H1 (cell line): ENCODE data around the gene CRYBB3. TPM values are rescaled to one million over a fixed set of nuclear protein-coding genes. Genes with fewer than 3 reads are reported as not detected.

Experiments used
- CTCF ChIA-PET: fragments of 300-600 bp; sonication (Branson Sonifier 250); formaldehyde crosslinking; loops from one replicate; lab custom pipeline; 2021; ENCODE audit not compliant: partially characterized antibody; lab: Charles Lee
- POLR2A ChIA-PET: fragments of 300-600 bp; sonication (Branson Sonifier 250); formaldehyde crosslinking; loops from one replicate; lab custom pipeline; 2021; ENCODE audit warnings: inconsistent platforms; ENCODE audit not compliant: partially characterized antibody; lab: Charles Lee
- DNase-seq, 2 experiments: peaks; one replicate each; pipeline versions ENCODE4 v3.0.0 to v3.0.0-alpha.2; 2010 to 2022; ENCODE audit warnings: low spot score in 2 of 2, low read depth in 1 of 2, mixed read lengths in 1 of 2
- FAIRE-seq: peaks from 2 replicates; lab custom pipeline; 2011; peaks lifted over from hg19 to GRCh38; lab: Jason Lieb, UNC
- H2AFZ ChIP-seq: 2 replicates; pipeline ENCODE4 v1.8.1; 2012; ENCODE audit warnings: low read length, inconsistent platforms
- H2AK5ac ChIP-seq: 2 replicates; pipeline ENCODE4 v1.6.1; 2013; ENCODE audit warnings: low read depth, low read length
- H2BK120ac ChIP-seq: replicated peaks from 2 replicates; pipeline ENCODE3; 2013; ENCODE audit warnings: low read depth, low read length, inconsistent platforms
- H2BK12ac ChIP-seq: 2 replicates; pipeline ENCODE4 v1.6.1; 2013; ENCODE audit warnings: low read depth, low read length
- H2BK15ac ChIP-seq: 2 replicates; pipeline ENCODE4 v1.6.1; 2013; ENCODE audit warnings: low read length
- H2BK20ac ChIP-seq: 2 replicates; pipeline ENCODE4 v1.6.1; 2013; ENCODE audit warnings: low read length
- H2BK5ac ChIP-seq: 2 replicates; pipeline ENCODE4 v1.6.1; 2013; ENCODE audit warnings: low read depth, low read length
- H3K14ac ChIP-seq: 2 replicates; pipeline ENCODE4 v1.6.1; 2013; ENCODE audit warnings: inconsistent platforms; ENCODE audit not compliant: insufficient read length
- H3K18ac ChIP-seq: 2 replicates; pipeline ENCODE4 v1.6.1; 2013; ENCODE audit warnings: low read length; ENCODE audit errors: extremely low read depth
- H3K23ac ChIP-seq: 2 replicates; pipeline ENCODE4 v1.6.1; 2013; ENCODE audit warnings: inconsistent platforms; ENCODE audit not compliant: insufficient read length
- H3K23me2 ChIP-seq: 2 replicates; pipeline ENCODE4 v1.6.1; 2013; ENCODE audit warnings: low read depth, low read length
- H3K27ac ChIP-seq: 2 replicates; pipeline ENCODE4 v1.6.1; 2011; ENCODE audit warnings: low read depth, low read length, inconsistent platforms
- H3K27me3 ChIP-seq, 4 experiments: replicated peaks in 1 of 4; 1 replicate in 1 of 4; 2 replicates in 3 of 4; pipeline versions ENCODE4 v1.6.1 to v1.8.1; 2011 to 2013; ENCODE audit warnings: low read length in 3 of 4, mild to moderate bottlenecking in 3 of 4, inconsistent platforms in 2 of 4, mixed read lengths in 2 of 4, moderate library complexity in 1 of 4; ENCODE audit not compliant: control insufficient read depth in 3 of 4, insufficient read depth in 3 of 4; ENCODE audit errors: extremely low read depth in 1 of 4
- H3K36me3 ChIP-seq, 4 experiments: 2 replicates each; pipeline versions ENCODE4 v1.6.1 to v1.8.1; 2011 to 2013; ENCODE audit warnings: mild to moderate bottlenecking in 4 of 4, low read length in 3 of 4, moderate library complexity in 2 of 4, control low read depth in 1 of 4, inconsistent platforms in 1 of 4; ENCODE audit not compliant: insufficient read depth in 4 of 4, control insufficient read depth in 2 of 4
- H3K4ac ChIP-seq: replicated peaks from 2 replicates; pipeline ENCODE3; 2013; ENCODE audit warnings: low read length, low read depth, mixed read lengths, inconsistent platforms; ENCODE audit not compliant: insufficient read length
- H3K4me1 ChIP-seq, 4 experiments: replicated peaks in 1 of 4; 1 replicate in 1 of 4; 2 replicates in 3 of 4; pipeline versions ENCODE4 v1.6.1 to v1.8.1; 2011 to 2013; ENCODE audit warnings: low read length in 3 of 4, inconsistent platforms in 2 of 4, mixed read lengths in 1 of 4; ENCODE audit not compliant: insufficient read depth in 4 of 4, control insufficient read depth in 3 of 4
- H3K4me2 ChIP-seq, 2 experiments: 2 replicates each; pipeline versions ENCODE4 v1.6.1 to v1.8.1; 2011 to 2013; ENCODE audit warnings: low read depth in 2 of 2, low read length in 2 of 2, control low read depth in 1 of 2, inconsistent platforms in 1 of 2, mild to moderate bottlenecking in 1 of 2; ENCODE audit not compliant: insufficient read depth in 1 of 2
- H3K4me3 ChIP-seq, 4 experiments: fragments of 200-600, 300-600 bp in 1 of 4; sonication (generic), shearing (Covaris generic), sonication (Bioruptor Twin) in 1 of 4; 2 replicates each; pipeline versions ENCODE4 v1.5.1 to v1.8.1; 2011 to 2016; ENCODE audit warnings: low read length in 4 of 4, low read depth in 3 of 4, control low read depth in 2 of 4, inconsistent platforms in 2 of 4, mild to moderate bottlenecking in 2 of 4, mixed read lengths in 1 of 4, moderate library complexity in 1 of 4; ENCODE audit not compliant: insufficient read depth in 2 of 4; ENCODE audit errors: extremely low read depth in 1 of 4
- H3K56ac ChIP-seq: replicated peaks from 2 replicates; pipeline ENCODE3; 2013; ENCODE audit warnings: low read depth, mild to moderate bottlenecking, mixed read lengths, low read length, inconsistent platforms; ENCODE audit not compliant: insufficient read length
- H3K79me1 ChIP-seq: 2 replicates; pipeline ENCODE4 v1.6.1; 2013; ENCODE audit warnings: low read depth, low read length, control low read depth
- H3K79me2 ChIP-seq, 2 experiments: 2 replicates each; pipeline versions ENCODE4 v1.6.1 to v1.8.1; 2012 to 2013; ENCODE audit warnings: low read length in 2 of 2, mild to moderate bottlenecking in 2 of 2, inconsistent platforms in 1 of 2; ENCODE audit not compliant: insufficient read depth in 2 of 2, control insufficient read depth in 1 of 2
- H3K9ac ChIP-seq, 4 experiments: replicated peaks in 1 of 4; 1 replicate in 1 of 4; 2 replicates in 3 of 4; pipeline versions ENCODE4 v1.6.1 to v1.8.1; 2011 to 2013; ENCODE audit warnings: low read depth in 3 of 4, low read length in 3 of 4, control low read depth in 2 of 4, mild to moderate bottlenecking in 2 of 4, moderate library complexity in 2 of 4, inconsistent platforms in 1 of 4; ENCODE audit errors: extremely low read depth in 1 of 4
- H3K9me3 ChIP-seq, 2 experiments: 2 replicates each; pipeline versions ENCODE4 v1.6.1 to v1.8.1; 2012 to 2013; ENCODE audit warnings: mild to moderate bottlenecking in 2 of 2, moderate library complexity in 2 of 2, control low read depth in 1 of 2, inconsistent platforms in 1 of 2, low read depth in 1 of 2, low read length in 1 of 2, mixed read lengths in 1 of 2; ENCODE audit not compliant: insufficient read depth in 2 of 2
- H4K20me1 ChIP-seq, 2 experiments: replicated peaks in 1 of 2; 2 replicates each; pipeline versions ENCODE3 to v1.8.1; 2011 to 2013; ENCODE audit warnings: inconsistent platforms in 2 of 2, low read length in 2 of 2, mild to moderate bottlenecking in 1 of 2; ENCODE audit not compliant: insufficient read depth in 2 of 2, control insufficient read depth in 1 of 2
- H4K5ac ChIP-seq: 2 replicates; pipeline ENCODE4 v1.6.1; 2013; ENCODE audit warnings: low read length, low read depth, mixed read lengths, inconsistent platforms; ENCODE audit not compliant: insufficient read length
- H4K8ac ChIP-seq: 2 replicates; pipeline ENCODE4 v1.8.0; 2013; ENCODE audit warnings: mild to moderate bottlenecking, moderate library complexity, low read length, inconsistent platforms; ENCODE audit not compliant: insufficient read depth; ENCODE audit errors: extremely low read depth
- H4K91ac ChIP-seq: replicated peaks from 2 replicates; pipeline ENCODE3; 2013; ENCODE audit warnings: low read length, mixed read lengths, inconsistent platforms; ENCODE audit not compliant: insufficient read length
- ASH2L ChIP-seq: fragments of 200-600, 300-600 bp; sonication (generic); IDR thresholded peaks from one replicate; pipeline ENCODE4 v1.7.1; 2017; ENCODE audit warnings: low read length
- GTF2F1 ChIP-seq: IDR thresholded peaks from 2 replicates; pipeline ENCODE4 v1.6.1; 2012; ENCODE audit warnings: low read depth, low read length, improper control_type of control experiment, borderline replicate concordance
- TCF12 ChIP-seq: IDR thresholded peaks from 2 replicates; pipeline ENCODE4 v1.6.1; 2011; ENCODE audit warnings: low read depth, mild to moderate bottlenecking, low read length
- WGBS, 2 experiments: shearing (Covaris generic) in 1 of 2; methylation state at CpG; one replicate each; pipeline versions ENCODE4 v1.1.6 to v1.1.7; 2013 to 2015; ENCODE audit warnings: low lambda C conversion rate in 2 of 2, mixed read lengths in 2 of 2, inconsistent platforms in 1 of 2, low coverage in 1 of 2, missing lambda C conversion rate in 1 of 2; ENCODE audit not compliant: insufficient replicate concordance in 2 of 2, insufficient coverage in 1 of 2, insufficient read length in 1 of 2; ENCODE audit errors: extremely low coverage in 1 of 2, missing lambda C conversion rate in 1 of 2; 5-methylcytosine and 5-hydroxymethylcytosine counted together
- polyA plus RNA-seq, 7 experiments: library from polyadenylated mRNA; depleted of rRNA in 3 of 7; stranded (reverse) in 5 of 7; unstranded in 2 of 7; fragments of >200 nt in 5 of 7; fragments of 200-250 nt in 2 of 7; gene quantifications; 1 replicate in 5 of 7; 2 replicates in 1 of 7; 4 replicates in 1 of 7; pipeline versions ENCODE4 v1.2.1 to v1.2.3, GENCODE V29; 2011 to 2013; ENCODE audit warnings: missing spikeins in 2 of 7, mixed read lengths in 2 of 7
- total RNA-seq: library from RNA; stranded (reverse); fragmentation: NEBNext Ultra II Directional; extraction: Animal tissue kit (Norgen Biotek cat#: 25700); gene quantifications from 2 replicates; pipeline ENCODE4 v1.2.1, GENCODE V29; 2021

The CRYBB3 gene
- total and polyA plus RNA-seq, 2 of the 8 experiments (the other 6 are each of a cell fraction or from before 2014, with no cell fraction given): 0.44 to 0.58 TPM

GRCh38 chr22:25208328-25208727 is 8.7 kb downstream of the CRYBB3 start:
- Histone ChIP-seq H3K4me2 (no peak overlapping the region), H3K27me3 (no peaks in the 10 kb centered on the region), H3K23me2 (peaks cover 4% of the 10 kb centered on the region; the same call in 1 of the 2 replicates), H3K27ac (no peak overlapping the region), H3K36me3 (no peaks in the 10 kb centered on the region), H3K4me1 (peaks cover 0 to 2% (median 0%) of the 10 kb centered on the region in 4 experiments; a peak in 1 of 7 replicates), H2BK20ac (no peak overlapping the region), H4K5ac (no peak overlapping the region), H2AK5ac (no peak overlapping the region), H3K9ac (no peak overlapping the region), H4K8ac (no peak overlapping the region), H3K18ac (no peak overlapping the region), H3K14ac (no peak overlapping the region), H3K4ac (no peak overlapping the region), H3K79me2 (no peaks in the 10 kb centered on the region), H3K56ac (no peak overlapping the region), H2BK15ac (no peak overlapping the region), H2AFZ (no peak overlapping the region), H3K4me3 (no peak overlapping the region), H4K91ac (no peak overlapping the region), H3K9me3 (peaks cover 0 to under 1% of the 10 kb centered on the region in 2 experiments; a peak in 1 of 4 replicates), H3K79me1 (no peaks in the 10 kb centered on the region), H2BK5ac (no peak overlapping the region), H4K20me1 (no peaks in the 10 kb centered on the region), H3K23ac (no peak overlapping the region), H2BK12ac (no peak overlapping the region), H2BK120ac (no peak overlapping the region)
- WGBS, 2 experiments: 92% methylated on average over 2 of the region's 2 CpGs; no CpG with 5 or more reads in 1 of the 2 experiments
- TF ChIP-seq ASH2L (no peak), TCF12 (no peak), GTF2F1 (no peak)
- POLR2A ChIA-PET: no interaction called here
- CTCF ChIA-PET: interaction anchor here (1.2 kb wide), 1 partner anchor 12 kb away, joined by 6 read pairs; the partner anchor contains the start of gene CRYBB2
- FAIRE-seq: no peak
- no peak for DNase-seq
